Mammary epithelial cell (primary cell): ENCODE measurements around the gene RPH3AL.

ENCODE experiments used
- CTCF ChIP-seq, 2 donors: IDR thresholded peaks in 1 of 2; conservative IDR thresholded peaks in 1 of 2; 2 replicates each; pipeline ENCODE4 v1.5.1; 2011 to 2012; ENCODE audit warnings: inconsistent platforms in 2 of 2, low read length in 2 of 2, mild to moderate bottlenecking in 2 of 2, control low read depth in 1 of 2, low read depth in 1 of 2; ENCODE audit not compliant: insufficient read depth in 1 of 2; ENCODE audit errors: extremely low read depth in 1 of 2
- EZH2 ChIP-seq: IDR thresholded peaks from 2 replicates; pipeline ENCODE4 v1.6.1; 2012; ENCODE audit warnings: low read length, inconsistent platforms, borderline replicate concordance

- TF ChIP-seq CTCF (conservative IDR thresholded peaks at IDR 0.05 in 1 of 2, IDR thresholded peaks at IDR 0.05 in 1 of 2; ENCODE audit: extremely low read depth in 1 of 2, insufficient read depth in 1 of 2, low read depth in 1 of 2, low read length in 2 of 2) (no peak), EZH2 (no peak)
Observed at GRCh38 chr17:376936-377863, 24.6 kb upstream of the RPH3AL start.
